ENCODE measurements around the gene DISP3. TPM values are rescaled to one million over a fixed set of nuclear protein-coding genes. Genes with fewer than 3 reads are reported as not detected.

The DISP3 gene
- total and polyA plus RNA-seq, 11 donors = 0.03 to 0.45 (median 0.12) TPM; not detected in 5

DNA sequence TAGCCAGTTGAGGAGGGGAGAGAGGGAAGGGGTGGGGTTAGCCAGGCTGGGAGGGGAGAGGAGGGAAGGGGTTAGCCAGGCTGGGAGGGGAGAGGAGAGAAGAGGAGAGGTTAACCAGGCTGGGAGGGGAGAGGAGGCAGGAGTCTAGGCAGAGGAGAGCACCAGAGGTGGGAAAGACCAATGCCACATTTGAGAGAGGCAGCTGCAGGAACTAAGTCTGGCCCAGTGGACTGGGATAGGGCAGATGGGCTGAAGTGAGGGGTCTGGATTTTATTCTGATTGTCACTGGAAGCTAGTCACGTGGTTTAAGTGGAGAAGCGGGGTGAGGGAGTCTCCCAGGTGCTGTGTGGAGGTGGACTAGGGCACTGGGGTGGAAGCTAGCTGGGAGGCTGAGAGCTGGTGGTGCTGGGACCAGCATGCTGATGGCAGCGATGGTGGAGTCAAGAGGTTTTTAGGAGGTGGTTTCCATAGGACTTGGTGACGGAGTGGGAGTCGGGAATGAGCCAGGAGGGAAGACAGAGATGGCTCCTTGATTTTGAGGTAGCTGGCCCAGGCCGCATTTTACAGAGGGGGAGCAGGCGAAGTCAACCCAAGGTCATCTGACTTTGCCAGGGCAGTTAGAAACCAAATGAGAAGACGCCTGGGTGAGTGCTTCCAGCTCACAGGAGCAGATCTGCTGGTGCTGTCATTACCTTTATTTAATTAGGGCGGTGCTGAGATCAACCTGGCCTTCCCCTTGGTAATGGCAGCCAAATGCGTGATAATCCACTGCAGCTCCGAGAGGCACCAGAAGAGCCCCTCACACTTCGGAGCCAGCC is 42.8 kb downstream of the DISP3 start:
- Histone ChIP-seq H3K27me3 (no peaks in the 10 kb centered on the region), H3K27ac (no peak overlapping the region), H3K4me1 (no peaks in the 10 kb centered on the region), H3K4me3 (no peak overlapping the region), H3K36me3 (no peaks in the 10 kb centered on the region), H3K9me3 (no peaks in the 10 kb centered on the region)
- 82 to 88% (median 86%) methylated on average over 12 of the region's 12 CpGs for WGBS, 4 donors
- ATAC-seq (no peak), DNase-seq (no peak)
- TF ChIP-seq, protein P1, sequence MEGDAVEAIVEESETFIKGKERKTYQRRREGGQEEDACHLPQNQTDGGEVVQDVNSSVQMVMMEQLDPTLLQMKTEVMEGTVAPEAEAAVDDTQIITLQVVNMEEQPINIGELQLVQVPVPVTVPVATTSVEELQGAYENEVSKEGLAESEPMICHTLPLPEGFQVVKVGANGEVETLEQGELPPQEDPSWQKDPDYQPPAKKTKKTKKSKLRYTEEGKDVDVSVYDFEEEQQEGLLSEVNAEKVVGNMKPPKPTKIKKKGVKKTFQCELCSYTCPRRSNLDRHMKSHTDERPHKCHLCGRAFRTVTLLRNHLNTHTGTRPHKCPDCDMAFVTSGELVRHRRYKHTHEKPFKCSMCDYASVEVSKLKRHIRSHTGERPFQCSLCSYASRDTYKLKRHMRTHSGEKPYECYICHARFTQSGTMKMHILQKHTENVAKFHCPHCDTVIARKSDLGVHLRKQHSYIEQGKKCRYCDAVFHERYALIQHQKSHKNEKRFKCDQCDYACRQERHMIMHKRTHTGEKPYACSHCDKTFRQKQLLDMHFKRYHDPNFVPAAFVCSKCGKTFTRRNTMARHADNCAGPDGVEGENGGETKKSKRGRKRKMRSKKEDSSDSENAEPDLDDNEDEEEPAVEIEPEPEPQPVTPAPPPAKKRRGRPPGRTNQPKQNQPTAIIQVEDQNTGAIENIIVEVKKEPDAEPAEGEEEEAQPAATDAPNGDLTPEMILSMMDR (IDR thresholded peaks at IDR 0.05) = no peak
- TF ChIP-seq POLR2A (IDR thresholded peaks at IDR 0.05) = no peak
- intact Hi-C loops (cut with DNase I) = no loop called here

GRCh38 chr1:11522400-11523235 is 43.7 kb downstream of the DISP3 start:
- 75 to 90% (median 80%) methylated on average over 5 to 8 of the region's 8 CpGs for WGBS, 4 donors
- no peaks in the 10 kb centered on the region for H3K36me3 ChIP-seq
- intact Hi-C loops (cut with DNase I) = no loop called here
- no peak overlapping the region for H3K4me3 ChIP-seq
- DNase-seq (no peak), ATAC-seq (no peak)
- TF ChIP-seq, protein P1 (IDR thresholded peaks at IDR 0.05) = no peak
- TF ChIP-seq POLR2A (IDR thresholded peaks at IDR 0.05) = no peak
- no peak overlapping the region for H3K27ac ChIP-seq
- no peaks in the 10 kb centered on the region for H3K27me3 ChIP-seq
- no peaks in the 10 kb centered on the region for H3K9me3 ChIP-seq
- H3K4me1 ChIP-seq = no peaks in the 10 kb centered on the region

DNA sequence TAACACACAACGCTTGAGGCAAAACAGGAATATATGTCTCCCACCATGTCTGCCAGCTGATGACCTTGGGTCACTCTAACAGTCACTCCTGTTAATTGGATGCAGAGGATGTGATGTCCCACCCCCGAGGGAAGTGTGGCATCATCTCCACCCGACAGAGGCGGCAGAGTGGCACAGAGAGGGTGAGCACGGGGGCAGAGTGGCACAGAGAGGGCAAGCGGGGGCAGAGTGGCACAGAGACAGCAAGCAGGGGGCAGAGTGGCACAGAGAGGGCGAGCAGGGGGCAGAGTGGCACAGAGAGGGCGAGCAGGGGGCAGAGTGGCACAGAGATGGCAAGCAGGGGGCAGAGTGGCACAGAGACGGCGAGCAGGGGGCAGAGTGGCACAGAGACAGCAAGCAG is 44.3 kb downstream of the DISP3 start:
- Histone ChIP-seq H3K4me3 (no peak overlapping the region), H3K4me1 (no peaks in the 10 kb centered on the region), H3K36me3 (no peaks in the 10 kb centered on the region), H3K9me3 (no peaks in the 10 kb centered on the region), H3K27me3 (no peaks in the 10 kb centered on the region), H3K27ac (no peak overlapping the region)
- DNase-seq (no peak), ATAC-seq (no peak)
- WGBS, 4 donors = 76 to 79% (median 76%) methylated on average over 10 of the region's 10 CpGs
- intact Hi-C loops (cut with DNase I) = no loop called here
- TF ChIP-seq POLR2A (IDR thresholded peaks at IDR 0.05) = no peak
- TF ChIP-seq, protein P1 (IDR thresholded peaks at IDR 0.05) = no peak
